HG03565 (cell line): ENCODE data around the gene SPAG16.
"Not testable (repeated sequence)": the region's sequence is repeated elsewhere in the genome, so short reads cannot be mapped to it uniquely, and the experiment has no call there.

ENCODE experiments used
- ATAC-seq: cut with Tn5 transposase; IDR thresholded peaks from one replicate; pipeline ENCODE4 v1.9.1; 2021; ENCODE audit warnings: mild to moderate bottlenecking, moderate library complexity; ENCODE audit not compliant: unreplicated experiment

The SPAG16 gene

GRCh38 chr2:213989207-213989606, 704.9 kb downstream of the SPAG16 start:
- no peak for ATAC-seq

DNA sequence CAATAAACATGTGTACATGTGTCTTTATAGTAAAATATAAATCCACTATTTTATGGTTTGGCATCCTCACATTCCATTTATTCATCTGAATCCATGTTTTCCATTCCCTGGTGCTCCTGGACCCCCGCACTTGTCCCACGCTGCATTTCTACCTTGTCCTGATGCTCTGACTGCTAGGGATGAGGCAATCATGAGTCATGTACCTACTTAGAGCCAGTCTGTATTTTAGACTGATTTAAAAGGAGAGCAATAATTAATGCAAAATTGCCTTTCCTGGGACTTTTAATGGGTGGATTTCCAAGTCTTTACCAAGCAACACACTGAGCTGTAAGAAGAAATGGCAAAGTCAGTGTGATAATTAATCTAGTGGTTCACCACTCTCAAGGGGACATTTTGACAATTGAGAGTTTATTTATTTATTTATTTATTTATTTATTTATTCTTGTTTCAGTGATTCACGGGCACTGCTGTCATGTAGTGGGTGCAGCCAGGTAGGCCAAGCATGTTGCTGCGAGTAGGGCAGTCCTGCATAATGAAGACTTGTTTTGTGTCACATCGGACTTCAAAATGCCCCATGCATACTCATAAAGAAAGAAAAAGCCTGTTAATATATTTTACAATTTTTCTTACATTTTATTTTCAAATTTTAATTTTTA, 707.3 kb downstream of the SPAG16 start:
- ATAC-seq, result no peak

GRCh38 chr2:213995400-213996105, 711.3 kb downstream of the SPAG16 start:
- ATAC-seq, result no peak

- not testable (repeated sequence) for ATAC-seq
Observed at GRCh38 chr2:213998976-213999375, 714.7 kb downstream of the SPAG16 start.

GRCh38 chr2:214004463-214004862, 720.2 kb downstream of the SPAG16 start:
- no peak for ATAC-seq

- ATAC-seq, result no peak
Observed at GRCh38 chr2:214005337-214005736, 721.1 kb downstream of the SPAG16 start.

DNA sequence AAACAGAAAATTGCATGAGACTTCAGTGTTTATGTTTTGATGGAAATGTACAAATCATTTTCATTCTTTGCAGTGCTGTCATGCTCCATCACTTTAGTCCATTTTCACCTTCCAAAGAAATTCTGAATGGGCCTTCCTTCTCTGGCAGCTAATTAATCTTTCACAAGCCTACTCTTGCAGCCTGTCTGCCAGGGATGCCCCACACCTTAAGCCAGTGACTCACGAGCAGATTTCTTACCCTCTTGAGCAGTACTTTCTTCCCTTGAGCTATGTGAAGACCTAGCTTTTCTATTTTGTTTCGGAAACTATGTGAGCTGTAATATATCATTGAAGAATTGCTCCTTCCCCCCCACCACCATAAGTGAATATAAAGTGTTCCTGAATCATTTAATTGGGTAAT, 722.3 kb downstream of the SPAG16 start:
- ATAC-seq, result no peak

GRCh38 chr2:214011676-214012075, 727.4 kb downstream of the SPAG16 start:
- ATAC-seq, result no peak

- no peak for ATAC-seq
Observed at GRCh38 chr2:214014551-214015220, 730.4 kb downstream of the SPAG16 start.

DNA sequence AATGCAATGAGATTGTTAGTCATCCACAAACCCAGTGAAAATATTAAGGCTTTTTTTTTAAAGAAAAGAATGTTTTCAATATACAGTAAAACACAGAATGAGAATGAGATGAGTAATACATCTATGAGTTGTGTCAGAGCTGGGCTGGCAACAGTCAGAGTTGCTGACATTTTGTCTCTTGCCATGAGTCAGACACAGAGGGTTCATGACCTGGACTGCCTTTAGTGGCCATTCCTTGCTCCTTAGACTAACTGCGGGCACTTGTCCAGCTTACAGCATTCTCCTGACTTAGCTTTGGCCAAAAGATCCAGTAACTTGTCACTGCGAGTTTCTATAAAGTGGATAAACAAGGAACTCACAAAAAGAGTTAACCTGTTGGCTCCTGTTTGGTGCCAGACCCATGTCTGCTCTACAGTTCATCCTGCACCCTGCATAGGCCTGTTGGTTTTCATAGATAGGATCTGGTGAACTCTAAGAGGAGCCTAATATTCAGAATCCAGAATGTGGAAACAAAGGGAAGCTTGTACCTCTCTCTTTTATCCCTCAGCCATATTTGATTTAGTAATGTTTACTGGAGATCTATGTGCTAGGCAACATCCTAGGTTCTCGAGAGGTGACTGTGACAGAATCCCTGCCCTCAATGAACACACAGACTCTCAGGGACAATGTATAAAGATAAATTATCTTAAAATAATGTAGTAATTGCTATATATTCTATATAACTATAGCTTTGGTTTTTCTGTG, 735.1 kb downstream of the SPAG16 start:
- ATAC-seq, result no peak

GRCh38 chr2:214019973-214020345, 735.7 kb downstream of the SPAG16 start:
- ATAC-seq, result no peak

GRCh38 chr2:214029190-214029589, 744.9 kb downstream of the SPAG16 start:
- ATAC-seq, result no peak

DNA sequence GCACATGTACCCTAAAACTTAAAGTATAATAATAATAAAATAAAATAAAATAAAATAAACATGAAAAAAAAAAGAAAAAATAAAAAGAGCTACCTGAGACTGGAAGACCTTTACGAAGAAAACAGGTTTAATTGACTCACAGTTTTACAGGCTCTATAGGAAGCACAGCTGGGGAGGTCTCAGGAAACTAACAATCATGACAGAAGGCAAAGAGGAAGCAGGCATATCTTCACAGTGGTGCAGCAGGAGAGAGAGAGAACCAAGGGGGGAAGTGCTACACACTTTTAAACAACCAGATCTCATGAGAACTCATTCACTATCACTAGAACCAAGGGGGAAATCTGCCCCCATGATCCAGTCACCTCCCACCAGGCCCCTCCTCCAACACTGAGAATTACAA, 747.3 kb downstream of the SPAG16 start:
- no peak for ATAC-seq

DNA sequence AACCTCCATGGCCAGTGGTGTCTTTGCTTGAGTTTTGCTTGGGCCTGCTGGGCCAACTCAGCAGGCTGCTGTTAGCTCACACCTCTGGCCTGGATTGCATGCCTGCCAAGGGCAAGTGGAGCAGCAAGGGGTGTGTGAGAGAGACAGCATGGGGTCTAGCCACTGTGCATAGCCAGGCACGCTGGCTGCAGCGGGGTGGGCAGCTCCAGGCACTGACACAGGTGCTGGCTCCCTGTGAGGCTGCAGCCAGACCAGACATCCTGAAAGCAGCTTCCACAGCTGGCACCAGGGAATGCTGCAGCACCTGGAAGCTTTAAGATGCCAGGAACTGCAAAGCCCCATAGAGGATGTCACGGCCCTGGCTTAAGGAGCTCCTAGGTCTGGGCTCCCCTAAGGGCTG, 750.2 kb downstream of the SPAG16 start:
- no peak for ATAC-seq

DNA sequence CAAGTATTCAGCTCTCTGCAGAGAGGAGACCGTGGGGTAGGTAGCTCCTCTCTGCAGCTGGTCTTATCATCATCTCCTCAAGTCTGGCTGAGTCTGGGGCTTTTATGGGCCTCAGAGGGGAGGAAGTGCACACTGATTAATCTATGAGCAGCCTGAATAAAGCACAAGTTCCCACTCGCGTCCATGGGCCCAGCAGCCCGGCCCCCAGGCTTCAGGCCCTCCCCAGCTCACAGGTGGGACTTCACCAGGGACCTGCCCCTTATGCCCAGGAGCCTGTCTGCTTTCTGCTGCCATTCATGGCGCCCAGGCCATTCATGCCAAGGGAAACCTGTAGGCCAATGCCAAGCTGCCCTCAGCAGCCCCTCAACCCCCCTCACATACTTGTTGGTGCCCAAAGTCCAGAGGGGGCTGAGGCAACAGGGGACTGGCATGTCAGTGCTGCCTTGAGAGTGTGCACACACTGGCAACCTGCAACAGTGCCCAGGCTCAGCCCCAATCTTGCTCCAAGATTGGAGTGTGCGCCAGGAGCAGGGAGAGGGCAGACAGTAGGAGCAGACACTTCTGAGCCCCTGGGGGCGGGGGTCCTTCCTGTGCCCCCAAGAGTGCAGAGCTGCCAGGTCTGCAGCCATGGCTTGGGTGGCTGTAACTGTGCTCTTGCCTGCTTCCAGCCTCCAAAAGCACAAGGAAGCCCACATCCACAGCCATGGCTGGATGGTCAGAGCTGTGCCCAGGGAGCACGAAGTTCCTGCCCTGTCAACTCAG, 751.0 kb downstream of the SPAG16 start:
- ATAC-seq, result no peak

GRCh38 chr2:214035921-214036320, 751.7 kb downstream of the SPAG16 start:
- no peak for ATAC-seq

GRCh38 chr2:214038186-214038585, 753.9 kb downstream of the SPAG16 start:
- no peak for ATAC-seq

DNA sequence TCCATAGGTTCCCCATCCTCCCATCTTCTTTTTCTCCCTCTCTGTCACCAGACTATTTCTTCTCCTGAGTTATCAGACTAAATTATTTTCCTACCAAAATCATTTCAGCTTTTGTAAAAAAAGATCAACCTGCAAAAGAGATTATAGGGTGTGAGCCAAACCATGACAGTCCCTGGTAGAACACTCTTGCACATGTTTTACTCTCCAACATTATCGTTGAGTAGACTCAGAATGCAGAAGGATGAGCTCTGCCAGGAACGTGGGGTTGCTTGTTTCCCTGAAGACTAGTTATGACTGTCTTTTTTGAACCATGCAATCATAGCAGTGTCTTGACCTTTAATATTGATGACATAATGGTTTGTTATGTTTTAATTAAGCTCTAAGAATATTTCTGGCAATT, 766.5 kb downstream of the SPAG16 start:
- ATAC-seq, result no peak

DNA sequence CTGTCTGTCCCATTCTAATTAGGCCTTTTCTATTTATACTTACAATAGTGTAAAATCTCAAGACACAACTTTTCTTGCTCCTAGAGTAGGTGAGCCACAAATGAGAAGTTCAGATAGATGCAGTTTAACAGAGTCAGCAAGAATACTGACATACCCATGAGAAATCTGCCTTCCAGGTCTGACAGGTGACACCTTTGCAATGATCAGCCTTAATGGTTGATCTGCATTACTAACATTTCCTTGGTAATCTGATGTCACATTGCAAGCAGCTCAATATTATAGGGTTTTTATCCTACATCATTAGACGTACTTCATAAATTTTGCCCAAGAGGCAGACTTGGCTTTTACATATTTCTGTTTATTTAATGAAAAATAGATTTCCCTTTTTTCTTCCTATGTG, 767.3 kb downstream of the SPAG16 start:
- ATAC-seq, result no peak

DNA sequence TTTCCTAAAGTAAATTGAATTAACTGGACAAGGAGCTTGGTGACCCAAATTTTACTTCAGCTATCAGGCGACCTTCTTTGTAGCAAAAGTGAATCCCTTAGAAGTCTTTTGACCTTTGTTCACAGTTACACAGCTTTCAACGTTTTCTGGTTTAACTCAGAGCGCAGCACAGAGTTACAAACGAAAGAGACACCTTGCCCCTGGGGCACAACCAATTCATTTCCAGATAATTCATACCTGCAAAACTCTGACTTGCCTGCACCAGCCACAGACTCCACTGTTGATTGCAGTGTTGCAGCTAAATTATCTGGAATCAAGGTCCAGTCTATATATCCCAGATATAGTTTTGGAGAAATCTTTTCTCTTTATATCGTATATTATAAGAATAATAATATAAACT, 768.0 kb downstream of the SPAG16 start:
- ATAC-seq, result no peak

- no peak for ATAC-seq
Observed at GRCh38 chr2:214057986-214058385, 773.7 kb downstream of the SPAG16 start.
